SU-DHL-6 (cell line): ENCODE measurements around the gene PTPRS.

ENCODE experiments used
- H2AFZ ChIP-seq: fragments of 200-600 bp; sonication (generic); 2 replicates; pipeline ENCODE4 v1.6.1; 2014; ENCODE audit warnings: low read depth, mild to moderate bottlenecking, moderate library complexity, mixed read lengths, antibody characterized with exemption, low read length; ENCODE audit not compliant: severe bottlenecking
- H3F3A ChIP-seq: fragments of 200-600 bp; shearing (Covaris generic); 2 replicates; pipeline ENCODE4 v1.6.0; 2016; ENCODE audit warnings: antibody characterized with exemption, mild to moderate bottlenecking; ENCODE audit not compliant: insufficient read depth
- H3K27ac ChIP-seq: fragments of 200-600 bp; sonication (generic); 2 replicates; pipeline ENCODE4 v1.5.1; 2016; ENCODE audit warnings: low read depth, mild to moderate bottlenecking, low read length, moderate library complexity, mixed read lengths
- H3K27me3 ChIP-seq: fragments of 200-600 bp; sonication (generic), shearing (Covaris generic); 2 replicates; pipeline ENCODE4 v1.6.0; 2014; ENCODE audit warnings: mild to moderate bottlenecking, low read length
- H3K36me3 ChIP-seq: fragments of 200-600 bp; sonication (generic); 2 replicates; pipeline ENCODE4 v1.6.1; 2014; ENCODE audit warnings: mild to moderate bottlenecking, low read length, mixed read lengths
- H3K4me2 ChIP-seq: fragments of 300-600, 200-600 bp; shearing (Covaris generic), sonication (generic); 2 replicates; pipeline ENCODE4 v1.6.0; 2014; ENCODE audit warnings: low read length, low read depth, mild to moderate bottlenecking; ENCODE audit not compliant: poor library complexity, severe bottlenecking
- H3K4me3 ChIP-seq: fragments of 200-600 bp; sonication (generic); 2 replicates; pipeline ENCODE4 v1.5.1; 2014; ENCODE audit warnings: antibody characterized with exemption, low read length, mild to moderate bottlenecking, mixed read lengths; ENCODE audit not compliant: insufficient read depth, poor library complexity, severe bottlenecking
- H3K79me2 ChIP-seq: fragments of 200-600 bp; sonication (generic); 2 replicates; pipeline ENCODE4 v1.6.1; 2014; ENCODE audit warnings: mild to moderate bottlenecking, low read length, moderate library complexity; ENCODE audit not compliant: insufficient read depth
- H3K9ac ChIP-seq: fragments of 200-600 bp; sonication (generic); 2 replicates; pipeline ENCODE4 v1.7.0; 2014; ENCODE audit warnings: mild to moderate bottlenecking, low read length
- H3K9me2 ChIP-seq: fragments of 200-600 bp; sonication (generic); replicated peaks from 2 replicates; pipeline ENCODE4 v1.6.1; 2014; ENCODE audit warnings: low read length; ENCODE audit not compliant: insufficient read depth
- H3K9me3 ChIP-seq: fragments of 200-600 bp; sonication (generic); 2 replicates; pipeline ENCODE4 v1.6.1; 2014; ENCODE audit warnings: low read length, mixed read lengths; ENCODE audit not compliant: insufficient read depth
- H4K20me1 ChIP-seq: fragments of 200-600 bp; sonication (generic); 2 replicates; pipeline ENCODE4 v1.6.1; 2014; ENCODE audit warnings: low read depth, mild to moderate bottlenecking, antibody characterized with exemption, low read length, moderate library complexity, mixed read lengths
- CTCF ChIP-seq: fragments of 200-600 bp; sonication (generic); IDR thresholded peaks from one replicate; pipeline ENCODE4 v1.5.1; 2017; ENCODE audit warnings: antibody characterized with exemption, mild to moderate bottlenecking, low read length, moderate library complexity; ENCODE audit not compliant: insufficient read depth, poor library complexity, severe bottlenecking
- EZH2phosphoT487 ChIP-seq: fragments of 200-600 bp; sonication (generic), shearing (Covaris generic); conservative IDR thresholded peaks from 2 replicates; pipeline ENCODE4 v1.6.1; 2018; ENCODE audit warnings: mild to moderate bottlenecking, antibody characterized with exemption, low read length, moderate library complexity, mixed read lengths

PTPRS gene

GRCh38 chr19:5337708-5338655, 2.6 kb downstream of the PTPRS start:
- Histone ChIP-seq H2AFZ (no peak overlapping the region), H3K4me2 (no peak overlapping the region), H4K20me1 (no peaks in the 10 kb centered on the region), H3K79me2 (no peaks in the 10 kb centered on the region), H3K27me3 (no peaks in the 10 kb centered on the region), H3K9me2 (no peaks in the 10 kb centered on the region), H3K4me3 (no peak overlapping the region), H3F3A (no peaks in the 10 kb centered on the region), H3K36me3 (no peaks in the 10 kb centered on the region), H3K9me3 (no peaks in the 10 kb centered on the region), H3K27ac (no peak overlapping the region), H3K9ac (no peak overlapping the region)
- TF ChIP-seq EZH2phosphoT487 (no peak), CTCF (no peak)

DNA sequence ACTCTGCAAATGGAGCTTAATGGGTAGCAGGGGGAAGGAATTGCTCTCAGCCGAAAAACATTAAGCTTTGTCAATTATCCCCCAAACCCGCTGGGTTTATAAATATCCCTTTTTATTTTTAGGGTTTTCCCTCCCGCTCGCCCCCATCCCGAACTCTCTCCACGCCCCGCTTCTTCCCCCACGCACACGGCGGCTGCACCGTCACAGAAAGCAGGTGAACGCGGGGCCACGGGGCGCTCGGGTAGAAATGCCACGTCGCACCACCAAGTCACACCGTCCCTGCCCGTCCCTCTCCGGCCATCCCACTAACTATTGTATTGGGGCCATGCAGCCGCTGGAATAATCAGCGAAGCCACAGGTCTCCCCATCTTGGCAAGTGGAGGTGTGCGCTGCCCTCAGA, 3.5 kb downstream of the PTPRS start:
- no peaks in the 10 kb centered on the region for H3K27me3 ChIP-seq
- no peak overlapping the region for H3K9ac ChIP-seq
- no peak overlapping the region for H2AFZ ChIP-seq
- no peak overlapping the region for H3K4me3 ChIP-seq
- H3K27ac ChIP-seq = no peak overlapping the region
- H3K79me2 ChIP-seq = no peaks in the 10 kb centered on the region
- H4K20me1 ChIP-seq = no peaks in the 10 kb centered on the region
- TF ChIP-seq CTCF = no peak
- no peaks in the 10 kb centered on the region for H3K9me3 ChIP-seq
- no peaks in the 10 kb centered on the region for H3K9me2 ChIP-seq
- H3K36me3 ChIP-seq = no peaks in the 10 kb centered on the region
- H3K4me2 ChIP-seq = no peak overlapping the region
- H3F3A ChIP-seq = no peaks in the 10 kb centered on the region

DNA sequence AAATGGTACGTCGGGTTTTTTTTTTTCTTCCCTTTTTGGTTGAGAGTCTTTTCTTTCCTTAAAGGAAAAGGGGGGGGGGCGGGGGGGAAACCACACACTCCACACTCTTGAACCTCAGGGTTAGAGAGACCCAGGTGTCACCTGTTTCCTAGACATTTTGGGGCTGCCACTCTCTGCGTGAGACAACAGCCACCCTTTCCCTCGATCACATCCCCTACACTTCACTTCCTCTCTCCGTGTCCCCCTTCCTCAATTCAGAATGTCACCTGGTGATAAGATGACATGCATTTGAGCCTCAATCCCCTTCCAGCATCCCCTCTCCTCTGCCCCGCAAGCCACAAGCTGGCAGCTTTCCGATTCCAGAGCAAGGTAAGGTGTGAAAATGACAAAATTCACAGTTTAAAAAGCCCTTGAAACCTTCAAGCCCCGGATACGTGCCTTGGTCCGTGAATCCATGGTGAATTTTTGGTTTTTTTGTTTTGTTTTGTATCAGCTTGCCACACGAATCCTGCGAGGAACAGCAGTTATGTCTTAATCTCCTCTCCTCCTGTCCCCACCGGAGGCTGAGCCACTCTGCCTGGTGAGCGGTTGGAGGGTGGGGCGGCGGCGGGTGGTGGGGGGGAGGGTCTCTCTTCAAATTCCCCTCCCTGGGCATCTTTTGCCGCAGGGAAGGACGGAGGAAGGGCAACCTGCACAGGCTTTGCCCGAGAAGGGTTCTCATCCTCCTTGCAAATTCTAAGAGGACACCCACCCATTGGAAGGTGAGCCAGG, 4.2 kb downstream of the PTPRS start:
- Histone ChIP-seq H3K79me2 (no peaks in the 10 kb centered on the region), H3K27ac (no peak overlapping the region), H3K4me3 (no peak overlapping the region), H3K9me3 (no peaks in the 10 kb centered on the region), H4K20me1 (no peaks in the 10 kb centered on the region), H3K27me3 (no peaks in the 10 kb centered on the region), H3K4me2 (no peak overlapping the region), H2AFZ (no peak overlapping the region), H3K9me2 (no peaks in the 10 kb centered on the region), H3F3A (no peaks in the 10 kb centered on the region), H3K36me3 (no peaks in the 10 kb centered on the region), H3K9ac (no peak overlapping the region)
- TF ChIP-seq EZH2phosphoT487 (no peak), CTCF (no peak)
